ENCODE measurements around the gene CRIP3.

Gene CRIP3

GRCh38 chr6:43286980-43287716, 21.5 kb downstream of the CRIP3 start:
- DNase-seq, result no peak

- no peak for DNase-seq
These were observed 22.1 kb downstream of the CRIP3 start for GRCh38 chr6:43286456-43286979.

GRCh38 chr6:43285832-43286231, 22.8 kb downstream of the CRIP3 start:
- no peak for DNase-seq

GRCh38 chr6:43284991-43285781, 23.4 kb downstream of the CRIP3 start:
- DNase-seq, result no peak

GRCh38 chr6:43283905-43284304, 24.7 kb downstream of the CRIP3 start:
- no peak for DNase-seq

GRCh38 chr6:43283514-43283901, 25.1 kb downstream of the CRIP3 start:
- no peak for DNase-seq

GRCh38 chr6:43282636-43283513, 25.8 kb downstream of the CRIP3 start:
- DNase-seq, result no peak

GRCh38 chr6:43282060-43282459, 26.6 kb downstream of the CRIP3 start:
- DNase-seq, result no peak

- no peak for DNase-seq
These were observed 28.4 kb downstream of the CRIP3 start for GRCh38 chr6:43280234-43280633.

GRCh38 chr6:43278524-43279078, 30.0 kb downstream of the CRIP3 start:
- no peak for DNase-seq

GRCh38 chr6:43277643-43278523, 30.7 kb downstream of the CRIP3 start:
- DNase-seq, result no peak

- no peak for DNase-seq
These were observed 31.4 kb downstream of the CRIP3 start for GRCh38 chr6:43277306-43277642.

- DNase-seq, result no peak
These were observed 31.9 kb downstream of the CRIP3 start for GRCh38 chr6:43276577-43277305.

- DNase-seq, result no peak
These were observed 32.6 kb downstream of the CRIP3 start for GRCh38 chr6:43275801-43276576.

GRCh38 chr6:43274916-43275597, 33.6 kb downstream of the CRIP3 start:
- no peak for DNase-seq

GRCh38 chr6:43274127-43274915, 34.3 kb downstream of the CRIP3 start:
- DNase-seq, result no peak

- no peak for DNase-seq
These were observed 34.9 kb downstream of the CRIP3 start for GRCh38 chr6:43273707-43274106.

- DNase-seq, result no peak
These were observed 36.7 kb downstream of the CRIP3 start for GRCh38 chr6:43271944-43272343.

Data from NCI-H446 treated with DMSO at 0.1 percent for 48 hours (cell line).